Activated CD8-positive, alpha-beta memory T cell treated with anti-CD3 and anti-CD28 coated beads, Interleukin-2, amount 50 U/mL, for 48 hours (primary cell): ENCODE measurements around the gene ZCCHC24.

Experiments
- DNase-seq: peaks from one replicate; pipeline ENCODE4 v3.0.0-alpha.2; 2020

Gene ZCCHC24

GRCh38 chr10:79471776-79472175 lies 26.4 kb upstream of the ZCCHC24 start:
- no peak for DNase-seq

GRCh38 chr10:79470096-79470495 lies 24.7 kb upstream of the ZCCHC24 start:
- no peak for DNase-seq

- no peak for DNase-seq
These were observed 23.6 kb upstream of the ZCCHC24 start for GRCh38 chr10:79468841-79469585.

GRCh38 chr10:79468015-79468560 lies 22.7 kb upstream of the ZCCHC24 start:
- DNase-seq: no peak

- no peak for DNase-seq
These were observed 19.9 kb upstream of the ZCCHC24 start for GRCh38 chr10:79465341-79465740.

GRCh38 chr10:79463578-79464496 lies 18.4 kb upstream of the ZCCHC24 start:
- no peak for DNase-seq

- DNase-seq: no peak
These were observed 15.3 kb upstream of the ZCCHC24 start for GRCh38 chr10:79460687-79461086.

- DNase-seq: no peak
These were observed 13.8 kb upstream of the ZCCHC24 start for GRCh38 chr10:79459243-79459642.

- DNase-seq: no peak
These were observed 13.1 kb upstream of the ZCCHC24 start for GRCh38 chr10:79458483-79458882.

- DNase-seq: no peak
These were observed 11.9 kb upstream of the ZCCHC24 start for GRCh38 chr10:79457256-79457785.

GRCh38 chr10:79454259-79454658 lies 8.8 kb upstream of the ZCCHC24 start:
- no peak for DNase-seq

- DNase-seq: no peak
These were observed 8.0 kb upstream of the ZCCHC24 start for GRCh38 chr10:79453392-79453791.

GRCh38 chr10:79452174-79452611 lies 6.8 kb upstream of the ZCCHC24 start:
- DNase-seq: no peak

GRCh38 chr10:79451046-79451699 lies 5.7 kb upstream of the ZCCHC24 start:
- no peak for DNase-seq

GRCh38 chr10:79449181-79450146 lies 4.0 kb upstream of the ZCCHC24 start:
- peak; percentile 30 for DNase-seq

- DNase-seq: peak; percentile 23
These were observed 3.3 kb upstream of the ZCCHC24 start for GRCh38 chr10:79448732-79449049.

- DNase-seq: peak; percentile 25
These were observed 2.7 kb upstream of the ZCCHC24 start for GRCh38 chr10:79447911-79448731.

GRCh38 chr10:79447249-79447648 lies 1.8 kb upstream of the ZCCHC24 start:
- peak; percentile 40 for DNase-seq

- DNase-seq: peak; percentile 57
These were observed 1.3 kb upstream of the ZCCHC24 start for GRCh38 chr10:79446758-79447084.

GRCh38 chr10:79445977-79446757 lies 743 bp upstream of the ZCCHC24 start:
- no peak for DNase-seq
